Measurements from ENCODE around the gene ZNF805.

- TF ChIP-seq CTCF (conservative IDR thresholded peaks at IDR 0.05) (no peak), EZH2 (IDR thresholded peaks at IDR 0.05; ENCODE audit: low read depth) (no peak)
These were observed 47.9 kb downstream of the ZNF805 start for GRCh38 chr19:57288373-57288772.
